ENCODE measurements around the gene KLC3. TPM values are rescaled to one million over a fixed set of nuclear protein-coding genes. Genes with fewer than 3 reads are reported as not detected.

The KLC3 gene
- total RNA-seq, 4 donors from 2014 or later = not detected

DNA sequence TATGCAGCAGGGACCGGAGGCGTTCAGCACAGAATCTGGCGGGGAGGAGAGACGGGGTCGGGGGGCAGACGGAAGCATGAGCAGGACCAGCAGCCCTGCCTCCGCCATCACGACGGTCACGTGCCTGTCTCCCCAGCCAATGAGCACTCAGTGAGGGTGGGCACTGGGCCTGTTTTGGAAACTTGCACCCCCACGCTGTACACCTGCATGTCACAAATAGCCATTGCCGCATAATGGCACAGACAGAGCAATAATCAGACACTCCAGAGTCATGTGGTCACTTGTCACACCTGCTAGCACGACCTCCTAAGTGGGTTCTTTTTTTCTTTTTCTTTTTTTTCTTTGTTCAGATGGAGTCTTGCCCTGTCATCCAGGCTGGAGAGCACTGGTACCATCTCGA is 21.1 kb downstream of the KLC3 start:
- Histone ChIP-seq H3K27ac (no peak overlapping the region), H3K4me1 (no peaks in the 10 kb centered on the region), H3K36me3 (peaks cover 0 to 12% (median 0%) of the 10 kb centered on the region in 3 donors), H3K9me3 (no peaks in the 10 kb centered on the region), H3K27me3 (no peaks in the 10 kb centered on the region), H3K4me3 (no peak overlapping the region)
- no peak for DNase-seq
- no peak for TF ChIP-seq POLR2A (IDR thresholded peaks at IDR 0.05)
- TF ChIP-seq, protein P1, sequence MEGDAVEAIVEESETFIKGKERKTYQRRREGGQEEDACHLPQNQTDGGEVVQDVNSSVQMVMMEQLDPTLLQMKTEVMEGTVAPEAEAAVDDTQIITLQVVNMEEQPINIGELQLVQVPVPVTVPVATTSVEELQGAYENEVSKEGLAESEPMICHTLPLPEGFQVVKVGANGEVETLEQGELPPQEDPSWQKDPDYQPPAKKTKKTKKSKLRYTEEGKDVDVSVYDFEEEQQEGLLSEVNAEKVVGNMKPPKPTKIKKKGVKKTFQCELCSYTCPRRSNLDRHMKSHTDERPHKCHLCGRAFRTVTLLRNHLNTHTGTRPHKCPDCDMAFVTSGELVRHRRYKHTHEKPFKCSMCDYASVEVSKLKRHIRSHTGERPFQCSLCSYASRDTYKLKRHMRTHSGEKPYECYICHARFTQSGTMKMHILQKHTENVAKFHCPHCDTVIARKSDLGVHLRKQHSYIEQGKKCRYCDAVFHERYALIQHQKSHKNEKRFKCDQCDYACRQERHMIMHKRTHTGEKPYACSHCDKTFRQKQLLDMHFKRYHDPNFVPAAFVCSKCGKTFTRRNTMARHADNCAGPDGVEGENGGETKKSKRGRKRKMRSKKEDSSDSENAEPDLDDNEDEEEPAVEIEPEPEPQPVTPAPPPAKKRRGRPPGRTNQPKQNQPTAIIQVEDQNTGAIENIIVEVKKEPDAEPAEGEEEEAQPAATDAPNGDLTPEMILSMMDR (IDR thresholded peaks at IDR 0.05) = no peak

DNA sequence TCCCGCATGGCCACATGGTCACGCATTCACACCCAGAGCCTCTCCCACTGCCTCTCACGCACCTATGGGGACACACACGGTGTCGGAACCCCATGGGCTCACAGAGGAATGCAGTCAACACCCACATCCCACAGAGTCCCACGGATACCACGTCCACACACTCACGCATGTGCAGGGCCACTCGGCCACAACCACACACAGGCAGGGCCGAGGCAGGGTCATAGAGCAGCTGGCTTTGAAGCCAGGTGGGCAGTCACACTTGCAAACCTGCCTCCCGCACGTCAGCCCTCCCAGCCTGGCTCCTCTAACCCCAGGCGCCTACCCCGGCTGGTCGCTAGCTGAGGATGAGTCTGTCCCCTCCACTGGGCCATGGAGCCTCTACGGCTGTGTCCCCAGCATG is 21.7 kb downstream of the KLC3 start:
- DNase-seq = no peak
- H3K36me3 ChIP-seq = peaks cover 0 to 12% (median 0%) of the 10 kb centered on the region in 3 donors
- no peak overlapping the region for H3K4me3 ChIP-seq
- no peak overlapping the region for H3K27ac ChIP-seq
- H3K27me3 ChIP-seq = no peaks in the 10 kb centered on the region
- H3K9me3 ChIP-seq = no peaks in the 10 kb centered on the region
- H3K4me1 ChIP-seq = no peaks in the 10 kb centered on the region
- TF ChIP-seq, protein P1 (IDR thresholded peaks at IDR 0.05) = no peak
- no peak for TF ChIP-seq POLR2A (IDR thresholded peaks at IDR 0.05)

DNA sequence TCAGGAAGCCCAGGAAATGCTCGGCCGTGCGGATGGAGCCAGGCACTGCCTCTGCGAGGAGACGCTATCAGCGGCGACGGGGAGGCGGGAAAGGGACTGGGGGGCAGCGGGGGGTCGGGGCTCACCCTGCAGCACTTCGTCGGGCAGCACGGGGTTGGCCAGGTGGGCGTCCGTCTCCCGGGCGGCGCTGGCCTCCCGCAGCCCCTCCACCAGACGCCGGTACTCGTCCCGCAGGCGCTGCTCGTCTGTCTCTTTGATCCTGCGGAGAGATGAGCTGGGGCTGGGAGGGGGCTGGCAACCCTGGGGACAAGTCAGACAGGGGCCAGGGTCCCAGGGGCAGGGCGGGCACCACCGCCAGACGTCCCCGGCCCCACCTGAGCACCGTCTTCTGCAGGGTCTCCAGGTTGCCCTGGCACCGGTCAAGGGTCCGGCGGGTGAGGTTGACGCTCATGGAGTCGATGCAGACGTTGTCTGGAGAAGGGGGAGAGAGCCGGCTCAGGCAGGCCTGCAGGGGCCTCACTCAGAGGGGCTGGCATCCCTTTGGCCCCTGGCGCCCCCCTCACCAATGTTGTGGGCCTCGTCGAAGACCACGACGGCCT is 23.4 kb downstream of the KLC3 start:
- no peak for DNase-seq
- no peaks in the 10 kb centered on the region for H3K9me3 ChIP-seq
- peaks cover 0 to 12% (median 0%) of the 10 kb centered on the region in 3 donors for H3K36me3 ChIP-seq
- no peaks in the 10 kb centered on the region for H3K4me1 ChIP-seq
- H3K27me3 ChIP-seq = no peaks in the 10 kb centered on the region
- no peak overlapping the region for H3K27ac ChIP-seq
- TF ChIP-seq, protein P1 (IDR thresholded peaks at IDR 0.05) = no peak
- no peak for TF ChIP-seq POLR2A (IDR thresholded peaks at IDR 0.05)
- no peak overlapping the region for H3K4me3 ChIP-seq

DNA sequence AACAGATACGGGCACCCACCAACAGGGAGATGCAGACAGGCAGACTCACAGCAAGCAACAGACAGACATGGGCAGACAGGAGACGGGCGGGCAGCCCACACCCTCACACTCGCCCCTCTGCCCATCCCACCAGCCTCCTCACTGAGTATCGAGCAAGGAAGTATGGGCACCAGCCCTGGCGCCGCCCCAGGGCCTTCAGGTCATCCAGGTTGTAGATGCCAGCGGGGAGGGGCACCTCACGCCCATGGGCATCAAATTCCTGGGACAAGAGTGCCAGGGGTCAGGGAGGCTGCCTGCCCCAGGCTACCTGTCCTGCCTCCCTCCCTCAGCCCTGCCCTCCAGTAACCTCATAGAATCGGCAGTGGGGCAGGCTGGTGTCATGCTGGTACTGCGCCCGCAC is 24.1 kb downstream of the KLC3 start:
- no peak for TF ChIP-seq POLR2A (IDR thresholded peaks at IDR 0.05)
- TF ChIP-seq, protein P1 (IDR thresholded peaks at IDR 0.05) = no peak
- Histone ChIP-seq H3K4me1 (peaks cover 0 to 3% (median 0%) of the 10 kb centered on the region in 4 donors), H3K9me3 (no peaks in the 10 kb centered on the region), H3K4me3 (no peak overlapping the region), H3K27me3 (no peaks in the 10 kb centered on the region), H3K36me3 (peaks cover 0 to 12% (median 0%) of the 10 kb centered on the region in 3 donors), H3K27ac (no peak overlapping the region)
- DNase-seq = no peak

DNA sequence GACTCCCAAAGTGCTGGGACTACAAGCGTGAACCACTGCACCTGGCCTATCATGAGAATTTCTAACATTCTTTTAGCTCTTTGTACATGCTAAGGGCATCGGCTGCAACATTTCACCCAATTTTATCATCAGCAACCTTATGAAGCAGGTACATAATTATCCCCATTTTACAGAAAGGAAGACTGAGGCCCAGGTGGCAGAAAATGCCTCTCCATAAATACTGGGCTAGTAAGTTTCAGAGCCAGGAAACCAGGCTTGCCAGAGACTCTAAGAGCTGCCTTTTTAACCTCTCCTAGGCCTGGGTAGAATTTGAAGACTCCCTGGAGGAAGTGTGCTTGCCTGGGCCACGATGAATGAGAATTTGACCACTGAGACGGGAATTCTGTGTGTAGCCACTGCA is 27.6 kb downstream of the KLC3 start:
- TF ChIP-seq, protein P1 (IDR thresholded peaks at IDR 0.05) = no peak
- no peak for TF ChIP-seq POLR2A (IDR thresholded peaks at IDR 0.05)
- peaks cover 0 to 6% (median 0%) of the 10 kb centered on the region in 3 donors for H3K36me3 ChIP-seq

More for the DNA sequence above, 27.6 kb downstream of the KLC3 start:
- Histone ChIP-seq H3K4me3 (no peak overlapping the region), H3K4me1 (peaks cover 0 to 12% (median 0%) of the 10 kb centered on the region in 4 donors), H3K27ac (no peak overlapping the region), H3K27me3 (no peaks in the 10 kb centered on the region), H3K9me3 (no peaks in the 10 kb centered on the region)
- DNase-seq = no peak
